ENCODE results near the gene PFDN6.
A peak's percentile ranks its signal among the peaks of the same experiment; 100 is the strongest.

The PFDN6 gene

DNA sequence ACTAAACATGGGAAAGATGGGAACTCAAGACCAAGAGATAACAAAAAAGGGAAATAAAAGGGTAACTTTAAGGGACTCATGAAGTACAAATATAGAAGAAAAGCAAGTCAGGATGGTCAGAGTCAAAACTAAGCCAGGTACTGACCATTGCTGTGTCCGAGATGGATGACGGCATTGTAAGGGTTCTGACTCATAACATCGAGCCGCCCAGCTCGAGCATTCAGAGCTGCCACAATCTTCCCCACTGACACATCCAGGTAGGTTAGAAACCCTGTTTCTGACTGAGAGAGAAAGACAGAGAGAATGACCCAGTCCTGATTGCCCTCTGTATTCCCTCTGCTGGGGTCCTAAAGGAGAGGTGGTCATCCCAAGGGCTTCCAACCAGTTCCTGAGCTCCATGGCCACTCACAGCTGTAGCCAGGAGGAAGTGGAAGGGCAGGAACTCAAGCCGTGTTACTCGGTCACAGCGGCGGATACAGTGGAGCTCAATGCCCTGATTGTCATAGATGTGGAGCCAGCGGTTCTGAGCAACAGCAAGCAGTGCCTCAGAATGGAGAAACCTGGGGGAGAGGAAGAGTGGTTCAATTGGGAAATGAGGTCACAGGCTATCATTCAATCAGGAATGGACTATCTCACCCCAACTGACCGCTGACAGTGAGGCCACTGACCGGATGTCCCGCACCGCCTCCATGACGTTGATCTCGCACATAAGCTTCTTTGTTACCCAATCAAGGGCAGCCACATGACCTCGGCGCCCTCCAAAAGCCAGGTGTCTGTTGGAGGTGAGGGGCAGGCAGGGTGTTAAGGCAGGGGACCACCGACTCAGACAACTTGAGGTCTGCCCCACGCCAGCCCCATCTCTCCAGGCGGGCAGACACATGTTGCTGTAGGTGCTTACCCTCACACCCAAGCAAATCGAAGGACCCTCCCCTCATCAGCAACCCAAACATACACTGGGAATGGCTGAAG lies 2.2 kb upstream of the PFDN6 start:
- ChIA-PET POLR2A (interaction anchor here (2.5 kb wide), 1 partner anchor 12 kb away, joined by 17 read pairs; the partner anchor contains the start of gene RGL2), CTCF (interaction anchor here (1.0 to 6.3 kb wide), 5 partner anchors 10 to 131 kb away, joined by 3 to 53 read pairs (median 3); partner anchors contain the start of genes B3GALT4, CUTA and RGL2)
- 97% methylated on average over 16 of the region's 22 CpGs for WGBS (ENCODE audit: insufficient coverage)
- Histone ChIP-seq H3K4me3 (ENCODE audit: control insufficient read depth in 1 of 7, extremely low read depth in 1 of 7, insufficient read depth in 4 of 7, low read depth in 2 of 7, low read length in 6 of 7) (no peak overlapping the region), H3K27me3 (replicated peaks in 2 of 5; ENCODE audit: control insufficient read depth in 4 of 5, insufficient read depth in 5 of 5, low read length in 4 of 5) (no peaks in the 10 kb centered on the region), H3K4me1 (ENCODE audit: control extremely low read depth in 1 of 4, control insufficient read depth in 4 of 4, insufficient read depth in 4 of 4, low read length in 3 of 4) (peaks cover 0 to 31% (median 23%) of the 10 kb centered on the region in 4 experiments), H3K36me3 (ENCODE audit: control insufficient read depth in 4 of 4, insufficient read depth in 4 of 4, low read length in 3 of 4) (peaks cover 3 to 61% (median 52%) of the 10 kb centered on the region in 4 experiments), H3K9me3 (ENCODE audit: control extremely low read depth in 1 of 5, control insufficient read depth in 4 of 5, insufficient read depth in 2 of 5, low read depth in 1 of 5, low read length in 4 of 5) (no peaks in the 10 kb centered on the region), H3K27ac (ENCODE audit: insufficient read depth in 1 of 2, low read depth in 1 of 2, low read length in 2 of 2, poor library complexity in 1 of 2, severe bottlenecking in 2 of 2) (no peak overlapping the region)
- no peak for DNase-seq

DNA sequence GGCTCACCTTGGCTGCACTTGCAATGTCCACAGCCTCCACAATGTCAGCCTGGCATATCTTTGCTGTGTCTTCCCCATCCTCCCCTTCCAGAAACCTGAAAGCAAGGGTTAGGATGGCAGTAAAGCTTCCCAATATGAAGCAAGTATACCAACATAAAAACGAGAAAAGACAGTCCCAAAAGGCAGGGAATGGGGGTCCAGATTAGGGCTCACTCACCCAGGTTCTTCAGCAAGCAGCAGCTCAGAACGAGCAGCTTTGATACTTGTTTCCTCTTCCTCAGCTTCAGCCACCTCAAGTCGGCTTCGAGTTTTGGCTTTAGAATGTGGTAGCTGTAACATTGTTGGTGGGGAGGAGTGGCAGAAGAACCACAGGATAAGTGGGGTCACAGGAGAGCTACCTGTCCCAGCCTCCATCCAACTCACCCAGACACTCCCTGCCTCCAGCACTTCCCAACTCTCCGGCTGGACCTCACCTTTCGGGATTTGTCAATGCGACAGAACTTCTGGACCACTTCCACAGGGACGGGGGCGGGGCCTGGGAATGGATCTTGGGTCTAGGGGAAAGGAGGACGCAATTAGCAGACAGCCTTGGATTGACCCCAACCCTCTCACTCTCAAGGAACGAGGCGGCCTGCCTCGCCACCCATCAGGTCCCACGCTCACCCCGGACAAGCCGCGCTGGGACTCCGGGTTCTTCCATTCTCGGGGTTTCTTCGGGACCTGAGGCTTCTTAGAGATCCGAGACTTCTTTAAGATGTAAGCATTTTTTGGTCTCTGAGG lies 1.1 kb upstream of the PFDN6 start:
- peak in 2 of 3 donors; percentile 16 to 26 for DNase-seq
- Histone ChIP-seq H3K27me3 (replicated peaks in 2 of 5; ENCODE audit: control insufficient read depth in 4 of 5, insufficient read depth in 5 of 5, low read length in 4 of 5) (no peaks in the 10 kb centered on the region), H3K9me3 (ENCODE audit: control extremely low read depth in 1 of 5, control insufficient read depth in 4 of 5, insufficient read depth in 2 of 5, low read depth in 1 of 5, low read length in 4 of 5) (no peaks in the 10 kb centered on the region), H3K4me1 (ENCODE audit: control extremely low read depth in 1 of 4, control insufficient read depth in 4 of 4, insufficient read depth in 4 of 4, low read length in 3 of 4) (peaks cover 0 to 31% (median 23%) of the 10 kb centered on the region in 4 experiments), H3K4me3 (ENCODE audit: control insufficient read depth in 1 of 7, extremely low read depth in 1 of 7, insufficient read depth in 4 of 7, low read depth in 2 of 7, low read length in 6 of 7) (peak overlapping the region; percentile 71 to 98 (median 84)), H3K27ac (ENCODE audit: insufficient read depth in 1 of 2, low read depth in 1 of 2, low read length in 2 of 2, poor library complexity in 1 of 2, severe bottlenecking in 2 of 2) (peak overlapping the region; percentile 64 to 93), H3K36me3 (ENCODE audit: control insufficient read depth in 4 of 4, insufficient read depth in 4 of 4, low read length in 3 of 4) (peaks cover 5 to 62% (median 52%) of the 10 kb centered on the region in 4 experiments)
- 5% methylated on average over 12 of the region's 21 CpGs for WGBS (ENCODE audit: insufficient coverage)
- POLR2A ChIA-PET: interaction anchor here (1.1 to 2.5 kb wide), 6 partner anchors 8 to 56 kb away, joined by 3 to 17 read pairs (median 6); partner anchors contain the start of genes B3GALT4, RGL2, RPS18 and VPS52
- CTCF ChIA-PET: interaction anchor here (0.7 to 6.3 kb wide), 11 partner anchors 10 to 130 kb away, joined by 3 to 53 read pairs (median 3); partner anchors contain the start of genes B3GALT4, CUTA, KIFC1 and RGL2

DNA sequence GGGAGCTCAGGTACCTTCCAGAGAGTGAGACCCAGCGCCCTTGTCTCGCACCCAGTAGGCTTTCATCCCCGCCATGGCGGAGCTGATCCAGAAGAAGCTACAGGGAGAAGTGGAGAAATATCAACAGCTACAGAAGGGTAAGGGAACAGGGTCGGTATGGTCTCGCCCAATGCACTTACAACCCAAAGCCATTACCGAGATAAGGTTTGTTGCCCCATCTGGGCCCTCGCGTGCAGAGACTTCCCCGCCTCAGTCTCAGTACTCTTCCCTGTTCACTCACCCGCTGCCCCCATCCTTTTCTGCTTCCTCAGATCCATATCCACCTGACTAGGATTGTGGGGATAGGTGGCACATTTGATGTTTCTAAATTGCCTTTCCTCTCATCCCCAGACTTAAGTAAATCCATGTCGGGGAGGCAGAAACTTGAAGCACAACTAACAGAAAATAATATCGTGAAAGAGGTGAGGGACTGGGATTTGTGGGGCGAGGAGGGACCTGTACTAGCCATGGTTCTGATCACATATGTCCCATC lies 449 bp downstream of the PFDN6 start:
- peaks cover 0 to 31% (median 23%) of the 10 kb centered on the region in 4 experiments for H3K4me1 ChIP-seq (ENCODE audit: control extremely low read depth in 1 of 4, control insufficient read depth in 4 of 4, insufficient read depth in 4 of 4, low read length in 3 of 4)
- peak overlapping the region; percentile 57 to 98 (median 84) for H3K4me3 ChIP-seq (ENCODE audit: control insufficient read depth in 1 of 7, extremely low read depth in 1 of 7, insufficient read depth in 4 of 7, low read depth in 2 of 7, low read length in 6 of 7)
- peak overlapping the region; percentile 64 to 93 for H3K27ac ChIP-seq (ENCODE audit: insufficient read depth in 1 of 2, low read depth in 1 of 2, low read length in 2 of 2, poor library complexity in 1 of 2, severe bottlenecking in 2 of 2)
- no peaks in the 10 kb centered on the region for H3K27me3 ChIP-seq (replicated peaks in 2 of 5; ENCODE audit: control insufficient read depth in 4 of 5, insufficient read depth in 5 of 5, low read length in 4 of 5)
- WGBS (ENCODE audit: insufficient coverage): 0% methylated on average over 7 of the region's 14 CpGs
- POLR2A ChIA-PET: interaction anchor here (1.1 to 2.5 kb wide), 5 partner anchors 9 to 54 kb away, joined by 4 to 17 read pairs (median 7); partner anchors contain the start of genes B3GALT4, RGL2, RPS18 and VPS52
- H3K36me3 ChIP-seq (ENCODE audit: control insufficient read depth in 4 of 4, insufficient read depth in 4 of 4, low read length in 3 of 4): peaks cover 6 to 68% (median 51%) of the 10 kb centered on the region in 4 experiments
- CTCF ChIA-PET: interaction anchor here (0.9 to 6.3 kb wide), 8 partner anchors 9 to 102 kb away, joined by 3 to 53 read pairs (median 4); partner anchors contain the start of genes B3GALT4, KIFC1, RGL2 and RPS18
- peak in 2 of 3 donors; percentile 48 to 57 for DNase-seq
- H3K9me3 ChIP-seq (ENCODE audit: control extremely low read depth in 1 of 5, control insufficient read depth in 4 of 5, insufficient read depth in 2 of 5, low read depth in 1 of 5, low read length in 4 of 5): no peaks in the 10 kb centered on the region

DNA sequence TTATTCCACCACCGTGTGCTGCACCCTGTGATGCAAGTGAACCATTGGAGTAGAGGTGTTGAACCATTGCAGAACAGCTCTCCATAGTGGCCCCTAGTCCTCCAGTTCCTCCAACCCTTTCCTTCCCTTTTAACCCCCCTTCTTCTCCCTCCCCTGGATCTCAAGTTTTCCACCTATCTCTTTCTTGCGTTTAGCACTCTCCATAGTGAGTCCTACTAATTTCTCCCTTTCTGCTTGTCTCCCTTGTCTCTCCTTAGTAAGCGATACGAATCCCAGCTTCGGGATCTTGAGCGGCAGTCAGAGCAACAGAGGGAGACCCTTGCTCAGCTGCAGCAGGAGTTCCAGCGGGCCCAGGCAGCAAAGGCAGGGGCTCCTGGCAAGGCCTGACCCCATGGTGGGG lies 1.1 kb downstream of the PFDN6 start:
- DNase-seq: no peak
- Histone ChIP-seq H3K27ac (ENCODE audit: insufficient read depth in 1 of 2, low read depth in 1 of 2, low read length in 2 of 2, poor library complexity in 1 of 2, severe bottlenecking in 2 of 2) (peak overlapping the region in 1 of 2 experiments; percentile 93), H3K4me3 (ENCODE audit: control insufficient read depth in 1 of 7, extremely low read depth in 1 of 7, insufficient read depth in 4 of 7, low read depth in 2 of 7, low read length in 6 of 7) (peak overlapping the region in 5 of 7 experiments; percentile 74 to 98 (median 84)), H3K27me3 (replicated peaks in 2 of 5; ENCODE audit: control insufficient read depth in 4 of 5, insufficient read depth in 5 of 5, low read length in 4 of 5) (no peaks in the 10 kb centered on the region), H3K4me1 (ENCODE audit: control extremely low read depth in 1 of 4, control insufficient read depth in 4 of 4, insufficient read depth in 4 of 4, low read length in 3 of 4) (peaks cover 0 to 31% (median 23%) of the 10 kb centered on the region in 4 experiments), H3K9me3 (ENCODE audit: control extremely low read depth in 1 of 5, control insufficient read depth in 4 of 5, insufficient read depth in 2 of 5, low read depth in 1 of 5, low read length in 4 of 5) (no peaks in the 10 kb centered on the region), H3K36me3 (ENCODE audit: control insufficient read depth in 4 of 4, insufficient read depth in 4 of 4, low read length in 3 of 4) (peaks cover 8 to 70% (median 54%) of the 10 kb centered on the region in 4 experiments)
- ChIA-PET CTCF (interaction anchor here (1.0 to 6.3 kb wide), 6 partner anchors 8 to 18 kb away, joined by 3 to 53 read pairs (median 6); partner anchors contain the start of genes B3GALT4 and RGL2), POLR2A (interaction anchor here (0.6 to 1.8 kb wide), 2 partner anchors 9 to 1623 kb away, joined by 3 to 5 read pairs; partner anchors contain the start of gene RGL2)
- WGBS (ENCODE audit: insufficient coverage): 75% methylated on average over 1 of the region's 7 CpGs

DNA sequence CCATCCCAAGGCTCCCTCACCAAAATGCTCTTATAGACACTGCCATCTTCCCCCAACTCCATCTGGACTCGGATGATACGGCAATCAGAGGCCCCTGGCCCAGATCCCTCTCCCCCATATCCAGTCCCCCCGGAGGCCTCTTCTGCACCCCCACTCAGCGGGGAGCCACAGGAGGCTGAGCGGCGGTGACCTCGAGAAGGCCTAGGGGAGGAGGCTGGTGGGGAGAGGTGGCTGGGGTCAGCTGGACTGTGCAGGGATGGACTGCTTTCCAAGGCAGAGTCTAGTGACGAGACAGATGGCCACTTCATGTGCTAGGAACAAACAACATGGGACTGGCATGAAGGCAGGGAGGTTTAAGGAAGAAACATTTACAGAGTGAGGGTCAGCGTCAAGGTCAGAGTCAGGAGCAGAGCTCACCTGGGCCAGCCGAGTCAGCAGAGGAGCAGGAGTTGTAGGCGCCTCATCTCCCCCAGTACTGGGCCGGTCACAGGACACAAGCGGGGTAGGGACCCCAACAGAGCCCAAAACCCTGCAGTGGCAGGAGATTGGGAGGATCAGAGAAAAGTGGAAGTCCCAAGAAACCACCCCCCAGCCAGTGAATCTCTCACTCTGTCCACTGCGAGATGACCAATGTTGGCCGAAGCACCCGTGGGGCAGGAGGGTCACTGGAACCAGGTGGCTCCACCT lies 3.7 kb downstream of the PFDN6 start:
- CTCF ChIA-PET: interaction anchor here (0.6 to 6.3 kb wide), 3 partner anchors 12 to 16 kb away, joined by 3 to 53 read pairs (median 5); partner anchors contain the start of gene B3GALT4
- POLR2A ChIA-PET: no interaction called here
- Histone ChIP-seq H3K36me3 (ENCODE audit: control insufficient read depth in 4 of 4, insufficient read depth in 4 of 4, low read length in 3 of 4) (peaks cover 9 to 68% (median 50%) of the 10 kb centered on the region in 4 experiments), H3K4me3 (ENCODE audit: control insufficient read depth in 1 of 7, extremely low read depth in 1 of 7, insufficient read depth in 4 of 7, low read depth in 2 of 7, low read length in 6 of 7) (no peak overlapping the region), H3K27ac (ENCODE audit: insufficient read depth in 1 of 2, low read depth in 1 of 2, low read length in 2 of 2, poor library complexity in 1 of 2, severe bottlenecking in 2 of 2) (no peak overlapping the region), H3K9me3 (ENCODE audit: control extremely low read depth in 1 of 5, control insufficient read depth in 4 of 5, insufficient read depth in 2 of 5, low read depth in 1 of 5, low read length in 4 of 5) (no peaks in the 10 kb centered on the region), H3K4me1 (ENCODE audit: control extremely low read depth in 1 of 4, control insufficient read depth in 4 of 4, insufficient read depth in 4 of 4, low read length in 3 of 4) (peaks cover 0 to 35% (median 30%) of the 10 kb centered on the region in 4 experiments), H3K27me3 (replicated peaks in 2 of 5; ENCODE audit: control insufficient read depth in 4 of 5, insufficient read depth in 5 of 5, low read length in 4 of 5) (no peaks in the 10 kb centered on the region)
- DNase-seq: no peak
- 99% methylated on average over 9 of the region's 16 CpGs for WGBS (ENCODE audit: insufficient coverage)

Data from common myeloid progenitor, CD34-positive (primary cell).